ENCODE data around the gene TRAM2.
"Not testable (repeated sequence)": the region's sequence is repeated elsewhere in the genome, so short reads cannot be mapped to it uniquely, and the experiment has no call there.

TRAM2 gene

DNA sequence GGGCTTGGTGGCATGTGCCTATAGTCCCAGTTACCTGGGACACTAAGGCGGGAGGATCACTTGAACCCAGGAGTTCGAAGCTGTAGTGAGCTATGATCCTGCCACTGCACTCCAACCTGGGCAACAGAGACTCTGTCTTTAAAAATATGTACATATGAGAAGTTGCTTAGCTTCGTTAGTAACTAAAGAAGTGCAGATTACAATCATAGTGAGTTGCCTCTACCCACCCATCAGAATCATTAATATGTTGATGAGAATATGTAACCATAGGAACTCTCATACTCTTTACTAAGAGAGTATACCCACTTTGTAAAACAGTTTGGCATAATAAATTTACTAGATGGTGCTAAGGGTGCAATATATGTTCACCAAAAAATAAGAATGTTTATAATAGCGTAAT lies 102.7 kb downstream of the TRAM2 start:
- no peak for DNase-seq

DNA sequence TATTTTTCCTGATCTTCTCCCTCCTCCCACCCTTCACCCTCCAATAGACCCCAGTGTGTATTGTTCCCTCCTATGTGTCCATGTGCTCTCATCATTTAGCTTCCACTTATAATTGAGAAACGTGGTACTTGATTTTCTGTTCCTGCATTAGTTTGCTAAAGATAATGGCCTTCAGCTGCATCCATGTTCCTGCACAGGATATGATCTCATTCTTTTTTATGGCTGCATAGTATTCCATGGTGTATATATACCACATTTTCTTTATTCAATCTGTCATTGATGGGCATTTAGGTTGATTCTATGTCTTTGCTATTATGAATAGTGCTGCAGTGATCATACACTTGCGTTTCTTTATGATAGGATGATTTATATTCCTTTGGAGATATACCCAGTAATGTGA lies 115.7 kb downstream of the TRAM2 start:
- DNase-seq, result not testable (repeated sequence)

DNA sequence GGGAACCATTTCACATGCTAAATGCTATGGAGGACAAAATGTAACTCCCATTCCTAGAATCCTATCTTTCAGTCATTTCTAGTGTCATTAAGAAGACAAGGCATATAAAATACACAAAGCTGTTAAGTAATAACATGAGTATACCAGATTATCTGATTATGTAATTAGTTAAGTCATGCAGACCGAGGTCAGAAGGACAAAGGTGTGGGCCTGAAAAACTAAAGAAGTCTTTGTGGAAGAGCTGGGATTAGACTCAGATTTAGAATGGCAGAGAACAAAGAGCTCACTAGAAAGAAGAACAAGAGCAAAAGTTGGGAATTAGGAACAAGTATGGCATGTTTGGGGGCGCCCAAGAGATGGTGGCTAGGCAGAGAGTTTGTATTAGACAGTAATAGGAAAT lies 119.8 kb downstream of the TRAM2 start:
- DNase-seq, result no peak

DNA sequence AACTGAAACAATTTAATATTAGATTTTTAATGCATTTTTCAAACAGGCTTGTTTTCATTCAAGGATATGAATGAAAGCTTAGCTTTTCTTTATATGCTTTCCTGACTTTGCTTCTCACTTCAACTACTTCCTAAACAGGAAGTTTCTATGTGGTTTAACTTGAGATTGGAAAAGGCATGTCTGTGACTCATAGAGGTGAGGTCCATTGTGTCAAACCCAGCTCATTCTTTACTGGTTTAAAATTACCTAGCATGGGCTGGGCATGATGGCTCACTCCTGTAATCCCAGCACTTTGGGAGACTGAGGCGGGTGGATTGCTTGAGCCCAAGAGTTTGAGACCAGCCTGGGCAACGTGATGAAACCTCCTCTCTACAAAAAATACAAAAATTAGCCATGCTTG lies 122.3 kb downstream of the TRAM2 start:
- DNase-seq, result no peak

Data from NCI-H1417 (cell line).